ENCODE measurements around the gene PNP. TPM values are rescaled to one million over a fixed set of nuclear protein-coding genes. Genes with fewer than 3 reads are reported as not detected.
"Not testable (repeated sequence)": the region's sequence is repeated elsewhere in the genome, so short reads cannot be mapped to it uniquely, and the experiment has no call there.

PNP gene
- total RNA-seq, 2 experiments from 2014 or later, result 178 to 183 TPM

DNA sequence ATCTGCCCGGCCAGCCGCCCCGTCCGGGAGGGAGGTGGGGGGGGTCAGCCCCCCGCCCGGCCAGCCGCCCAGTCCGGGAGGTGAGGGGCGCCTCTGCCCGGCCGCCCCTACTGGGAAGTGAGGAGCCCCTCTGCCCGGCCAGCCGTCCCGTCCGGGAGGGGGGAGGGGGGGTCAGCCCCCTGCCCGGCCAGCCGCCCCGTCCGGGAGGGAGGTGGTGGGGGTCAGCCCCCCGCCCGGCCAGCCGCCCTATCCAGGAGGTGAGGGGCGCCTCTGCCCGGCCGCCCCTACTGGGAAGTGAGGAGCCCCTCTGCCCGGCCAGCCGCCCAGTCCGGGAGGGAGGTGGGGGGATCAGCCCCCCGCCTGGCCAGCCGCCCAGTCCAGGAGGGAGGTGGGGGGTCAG is 37.1 kb downstream of the PNP start:
- POLR2A ChIA-PET, H3K27me3 Mint-ChIP-seq: not testable (repeated sequence)

DNA sequence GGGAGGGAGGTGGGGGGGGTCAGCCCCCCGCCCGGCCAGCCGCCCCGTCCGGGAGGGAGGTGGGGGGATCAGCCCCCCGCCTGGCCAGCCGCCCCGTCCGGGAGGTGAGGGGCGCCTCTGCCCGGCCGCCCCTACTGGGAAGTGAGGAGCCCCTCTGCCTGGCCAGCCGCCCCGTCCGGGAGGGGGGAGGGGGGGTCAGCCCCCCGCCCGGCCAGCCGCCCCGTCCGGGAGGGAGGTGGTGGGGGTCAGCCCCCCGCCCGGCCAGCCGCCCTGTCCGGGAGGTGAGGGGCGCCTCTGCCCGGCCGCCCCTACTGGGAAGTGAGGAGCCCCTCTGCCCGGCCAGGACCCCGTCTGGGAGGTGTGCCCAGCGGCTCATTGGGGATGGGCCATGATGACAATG is 37.5 kb downstream of the PNP start:
- H3K27me3 Mint-ChIP-seq; H3K4me1 Mint-ChIP-seq; H3K4me3 Mint-ChIP-seq; POLR2A ChIA-PET; DNase-seq; CTCF ChIA-PET; H3K36me3 Mint-ChIP-seq (ENCODE audit: low read depth); H3K9me3 Mint-ChIP-seq; H3K27ac Mint-ChIP-seq: not testable (repeated sequence)

More for the DNA sequence above, 37.1 kb downstream of the PNP start:
- CTCF ChIA-PET; H3K4me3 Mint-ChIP-seq; H3K27ac Mint-ChIP-seq; H3K9me3 Mint-ChIP-seq; DNase-seq; H3K4me1 Mint-ChIP-seq; H3K36me3 Mint-ChIP-seq (ENCODE audit: low read depth): not testable (repeated sequence)

DNA sequence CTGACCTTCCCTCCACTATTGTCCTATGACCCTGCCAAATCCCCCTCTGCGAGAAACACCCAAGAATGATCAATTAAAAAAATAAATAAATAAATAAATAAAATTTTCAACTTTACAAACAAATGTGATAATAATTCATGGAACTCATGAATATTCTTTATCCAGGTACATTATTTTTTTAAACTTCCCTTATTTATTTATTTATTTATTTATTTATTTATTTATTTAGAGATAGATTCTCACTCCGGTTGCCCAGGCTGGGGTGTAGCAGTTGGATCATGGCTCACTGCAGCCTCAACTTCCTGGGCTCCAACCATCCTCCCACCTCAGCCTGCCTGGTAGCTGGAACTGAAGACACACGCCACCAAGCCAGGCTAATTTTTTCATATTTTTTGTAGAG is 38.3 kb downstream of the PNP start:
- H3K27ac Mint-ChIP-seq; POLR2A ChIA-PET; DNase-seq; H3K4me3 Mint-ChIP-seq; H3K9me3 Mint-ChIP-seq; H3K36me3 Mint-ChIP-seq (ENCODE audit: low read depth); H3K27me3 Mint-ChIP-seq; H3K4me1 Mint-ChIP-seq: not testable (repeated sequence)
- CTCF ChIA-PET, result interaction anchor here (1.3 kb wide), 1 partner anchor 13 kb away, joined by 4 read pairs; no protein-coding TSS in a partner anchor

DNA sequence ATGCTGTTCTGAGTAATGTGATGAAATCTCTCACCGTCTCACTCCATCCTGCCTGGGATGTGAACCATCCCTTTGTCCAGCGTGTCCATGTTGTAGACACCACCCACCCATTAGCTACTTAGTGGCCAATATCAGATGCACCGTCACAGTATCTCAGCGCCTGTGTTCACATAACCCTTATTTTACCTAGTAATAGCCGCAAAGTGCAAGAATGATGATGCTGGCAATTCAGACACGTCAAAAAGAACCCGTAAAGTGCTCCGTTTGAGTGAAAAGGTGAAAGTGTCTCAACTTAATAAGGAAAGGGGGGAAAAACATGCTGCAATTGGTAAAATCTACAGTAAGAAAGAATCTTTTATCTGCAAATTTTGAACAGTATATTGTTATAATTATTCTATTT is 39.2 kb downstream of the PNP start:
- Mint-ChIP-seq H3K4me3 (no peak overlapping the region), H3K27ac (no peak overlapping the region), H3K9me3 (no peaks in the 10 kb centered on the region), H3K27me3 (peaks cover 9% of the 10 kb centered on the region), H3K4me1 (peaks cover 3% of the 10 kb centered on the region), H3K36me3 (ENCODE audit: low read depth) (no peaks in the 10 kb centered on the region)
- no peak for DNase-seq
- ChIA-PET POLR2A (no interaction called here), CTCF (interaction anchor here (1.3 kb wide), 1 partner anchor 12 kb away, joined by 4 read pairs; no protein-coding TSS in a partner anchor)

DNA sequence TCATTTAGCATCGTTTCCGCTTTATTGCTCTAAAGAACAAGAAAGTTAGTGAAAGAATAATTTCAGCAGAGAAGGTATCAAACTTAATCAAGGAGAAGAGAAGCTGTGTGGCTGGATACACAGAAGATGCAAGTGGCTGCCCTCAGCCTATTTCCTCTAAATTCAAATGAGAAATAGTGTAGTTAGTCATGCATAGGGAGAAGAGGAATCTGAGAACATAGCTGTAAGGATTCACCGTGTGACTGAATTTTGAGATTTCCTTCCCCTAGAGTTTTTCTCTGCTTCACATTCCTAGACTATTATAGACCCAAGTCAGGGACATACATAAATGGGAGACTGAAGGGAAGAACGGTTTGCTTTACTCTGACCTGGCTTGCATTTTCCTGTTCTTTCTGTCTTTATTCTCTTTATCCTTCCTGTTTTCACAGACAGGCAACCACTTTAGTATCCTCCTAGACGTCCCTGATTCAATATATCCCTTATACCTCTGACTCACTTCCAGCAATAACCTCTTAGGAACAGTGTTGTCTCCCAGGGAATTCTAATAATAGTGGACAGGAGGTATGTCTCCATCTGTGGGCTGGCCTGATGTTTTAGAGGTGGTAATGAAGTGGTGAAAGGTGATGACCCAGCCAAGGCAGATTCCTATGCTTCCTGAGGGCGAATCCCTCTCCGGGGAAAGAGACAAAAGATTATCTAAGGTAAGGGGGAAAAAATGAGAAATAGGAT is 43.1 kb downstream of the PNP start:
- no peak overlapping the region for H3K4me3 Mint-ChIP-seq
- H3K9me3 Mint-ChIP-seq, result no peaks in the 10 kb centered on the region

DNA sequence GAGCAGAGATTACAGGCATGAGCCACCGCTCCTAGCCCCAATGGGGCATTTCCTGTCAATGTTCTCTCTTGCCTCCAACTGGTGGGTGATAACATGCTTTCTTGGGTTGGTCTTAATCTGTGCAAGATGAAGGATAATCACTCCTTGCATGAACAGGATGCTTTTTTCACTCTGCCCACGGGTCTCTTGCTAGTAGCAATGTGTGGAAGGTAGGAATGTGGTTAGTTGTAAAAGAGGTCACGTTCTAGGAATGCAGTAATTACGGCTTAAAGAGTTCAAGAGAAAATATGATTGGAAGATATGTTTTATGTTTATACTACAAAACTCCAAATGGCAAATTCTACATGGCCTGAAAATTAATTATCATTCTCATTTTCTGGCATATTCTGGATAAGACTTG is 46.6 kb downstream of the PNP start:
- H3K9me3 Mint-ChIP-seq, result no peaks in the 10 kb centered on the region
- H3K4me3 Mint-ChIP-seq, result no peak overlapping the region
- no peaks in the 10 kb centered on the region for H3K4me1 Mint-ChIP-seq
- H3K27me3 Mint-ChIP-seq, result peaks cover 9% of the 10 kb centered on the region
- CTCF ChIA-PET, result interaction anchor here (0.6 kb wide), 1 partner anchor 28 kb away, joined by 3 read pairs; no protein-coding TSS in a partner anchor
- no peak for DNase-seq
- no peak overlapping the region for H3K27ac Mint-ChIP-seq
- POLR2A ChIA-PET, result no interaction called here
- no peaks in the 10 kb centered on the region for H3K36me3 Mint-ChIP-seq (ENCODE audit: low read depth)

More for the DNA sequence above, 43.1 kb downstream of the PNP start:
- H3K4me1 Mint-ChIP-seq, result no peaks in the 10 kb centered on the region
- H3K27me3 Mint-ChIP-seq, result peaks cover 9% of the 10 kb centered on the region
- ChIA-PET CTCF (no interaction called here), POLR2A (interaction anchor here (0.6 kb wide), 1 partner anchor 18 kb away, joined by 3 read pairs; no protein-coding TSS in a partner anchor)
- H3K27ac Mint-ChIP-seq, result no peak overlapping the region
- DNase-seq, result no peak
- no peaks in the 10 kb centered on the region for H3K36me3 Mint-ChIP-seq (ENCODE audit: low read depth)

DNA sequence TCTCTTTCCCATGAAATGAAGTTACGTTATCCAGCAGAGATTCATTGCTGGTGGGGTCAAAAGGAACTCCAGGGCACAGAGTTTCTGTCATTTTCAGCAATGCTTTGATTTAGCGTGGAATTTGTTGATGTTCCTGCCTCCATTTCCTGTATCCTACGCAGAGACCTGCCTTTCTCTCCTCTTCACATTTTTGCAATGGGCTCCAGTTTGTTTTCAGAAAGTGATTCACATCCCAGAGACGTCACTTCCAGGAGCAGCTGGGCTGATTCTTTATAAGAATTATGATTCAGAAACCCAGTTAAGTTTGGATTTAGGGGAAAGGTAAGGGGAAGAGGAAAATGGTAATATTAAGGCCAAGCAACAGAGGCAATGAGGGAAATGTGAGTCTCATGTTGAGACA is 47.7 kb downstream of the PNP start:
- H3K4me1 Mint-ChIP-seq, result no peaks in the 10 kb centered on the region
- ChIA-PET POLR2A (no interaction called here), CTCF (no interaction called here)
- peaks cover 5% of the 10 kb centered on the region for H3K27me3 Mint-ChIP-seq
- H3K4me3 Mint-ChIP-seq, result no peak overlapping the region
- no peaks in the 10 kb centered on the region for H3K36me3 Mint-ChIP-seq (ENCODE audit: low read depth)
- DNase-seq, result no peak
- H3K9me3 Mint-ChIP-seq, result no peaks in the 10 kb centered on the region
- no peak overlapping the region for H3K27ac Mint-ChIP-seq

DNA sequence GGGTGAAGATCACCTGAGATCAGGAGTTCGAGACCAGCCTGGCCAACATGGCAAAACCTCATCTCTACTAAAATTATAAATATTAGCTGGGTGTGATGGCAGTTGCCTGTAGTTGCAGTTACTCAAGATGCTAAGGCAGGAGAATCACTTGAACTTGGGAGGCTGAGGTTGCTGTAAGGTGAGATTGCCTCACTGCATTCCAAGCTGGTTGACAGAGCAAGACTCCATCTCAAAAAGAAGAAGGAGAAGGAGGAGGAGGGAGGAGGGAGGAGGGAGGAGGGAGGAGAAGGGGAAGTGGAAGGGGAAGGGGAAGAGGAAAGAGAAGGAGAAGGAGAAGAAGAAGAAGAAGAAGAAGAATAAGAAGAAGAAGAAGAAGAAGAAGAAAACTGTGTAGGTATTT is 53.1 kb downstream of the PNP start:
- Mint-ChIP-seq H3K4me1 (no peaks in the 10 kb centered on the region), H3K27ac (no peak overlapping the region), H3K36me3 (ENCODE audit: low read depth) (no peaks in the 10 kb centered on the region), H3K9me3 (no peaks in the 10 kb centered on the region), H3K27me3 (peaks cover 9% of the 10 kb centered on the region), H3K4me3 (no peak overlapping the region)
- DNase-seq, result no peak
- POLR2A ChIA-PET, result no interaction called here
- CTCF ChIA-PET, result no interaction called here

DNA sequence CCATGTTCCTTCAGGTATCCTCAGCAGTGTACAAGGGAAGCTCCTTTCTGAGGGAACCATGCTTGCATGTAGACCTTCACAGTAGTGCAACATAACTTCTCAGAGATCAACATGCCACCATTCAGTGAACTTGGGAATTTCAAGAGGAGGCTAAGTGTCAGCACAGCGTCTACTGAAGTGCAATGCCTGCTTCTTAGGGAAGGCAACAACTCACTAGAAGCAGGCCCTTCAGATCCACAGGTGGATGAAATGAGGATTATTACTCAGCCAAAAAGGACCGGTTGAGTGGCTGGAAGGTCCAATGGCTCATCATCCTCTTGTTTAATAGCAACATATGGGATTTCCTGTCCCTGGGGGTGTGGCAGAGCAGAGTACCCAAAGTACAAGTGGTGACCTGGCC is 54.8 kb downstream of the PNP start:
- no peak for DNase-seq
- no peaks in the 10 kb centered on the region for H3K9me3 Mint-ChIP-seq
- ChIA-PET CTCF (interaction anchor here (1.3 kb wide), 1 partner anchor 9 kb away, joined by 3 read pairs; no protein-coding TSS in a partner anchor), POLR2A (no interaction called here)
- no peaks in the 10 kb centered on the region for H3K36me3 Mint-ChIP-seq (ENCODE audit: low read depth)
- H3K4me3 Mint-ChIP-seq, result no peak overlapping the region
- peaks cover 18% of the 10 kb centered on the region for H3K27me3 Mint-ChIP-seq
- no peaks in the 10 kb centered on the region for H3K4me1 Mint-ChIP-seq
- no peak overlapping the region for H3K27ac Mint-ChIP-seq

Other genes starting within 250 kb of the PNP start
- not detected for gene OR11H6, start 245.7 kb upstream of the PNP start, total RNA-seq
- gene OR11H7, start 240.4 kb upstream of the PNP start, total RNA-seq, result not detected
- gene OR11H4, start 230.1 kb upstream of the PNP start, total RNA-seq, result not detected
- gene TTC5, start 163.5 kb upstream of the PNP start, total RNA-seq, result 10 to 100 TPM; 22.7 to 23.5 TPM
- 10 to 100 TPM; 30.8 to 32.1 TPM for gene CCNB1IP1, start 136.1 kb upstream of the PNP start, total RNA-seq
- 10 to 100 TPM; 28.6 to 32.5 TPM for gene PARP2, start 125.8 kb upstream of the PNP start, total RNA-seq
- gene TEP1, start 55.9 kb upstream of the PNP start, total RNA-seq, result 10 to 100 TPM; 38.1 to 42.9 TPM
- under 1 TPM; 0.15 to 0.17 TPM for gene KLHL33, start 33.2 kb upstream of the PNP start, total RNA-seq
- 10 to 100 TPM; 58.5 to 59.8 TPM for gene OSGEP, start 14.6 kb upstream of the PNP start, total RNA-seq
- 100 to 1,000 TPM; 131 to 144 TPM for gene APEX1, start 14.2 kb upstream of the PNP start, total RNA-seq
- gene PIP4P1, start 8.0 kb upstream of the PNP start, total RNA-seq, result 10 to 100 TPM; 33.9 to 40.8 TPM
- under 1 TPM; 0.23 to 0.40 TPM for gene RNASE10, start 36.1 kb downstream of the PNP start, total RNA-seq
- not detected for gene RNASE9, start 91.6 kb downstream of the PNP start, total RNA-seq
- gene RNASE11, start 118.6 kb downstream of the PNP start, total RNA-seq, result not detected
- not detected for gene RNASE12, start 122.0 kb downstream of the PNP start, total RNA-seq
- gene OR6S1, start 172.3 kb downstream of the PNP start, total RNA-seq, result not detected
- 1 to 10 TPM in 1 of 2 experiments, under 1 TPM in 1; 0.92 to 1.4 TPM for gene RNASE4, start 215.2 kb downstream of the PNP start, total RNA-seq
- gene ANG, start 219.4 kb downstream of the PNP start, total RNA-seq, result 1 to 10 TPM in 1 of 2 experiments, under 1 TPM in 1; 0.89 to 1.6 TPM